Motor neuron (in vitro differentiated cells): ENCODE data around the gene DUOX2. TPM values are rescaled to one million over a fixed set of nuclear protein-coding genes. Genes with fewer than 3 reads are reported as not detected.
"Not testable (repeated sequence)": the region's sequence is repeated elsewhere in the genome, so short reads cannot be mapped to it uniquely, and the experiment has no call there.

ENCODE experiments used
- ATAC-seq, 8 experiments: fragments of 200-7000 bp; cut with Tn5 transposase; replicated peaks in 6 of 8; 2 replicates each; pipeline ENCODE4 v1.8.0; 2021; ENCODE audit warnings: mild to moderate bottlenecking in 8 of 8, moderate library complexity in 8 of 8
- H3K27ac ChIP-seq, 2 donors: fragments of 250-450 bp; sonication (Bioruptor Pico); 2 replicates each; pipeline ENCODE4 v1.9.0; 2021; ENCODE audit warnings: antibody characterized with exemption in 2 of 2, mild to moderate bottlenecking in 2 of 2, moderate library complexity in 1 of 2
- H3K4me1 ChIP-seq, 2 donors: fragments of 250-450 bp; sonication (Bioruptor Pico); replicated peaks in 1 of 2; 2 replicates each; pipeline ENCODE4 v1.6.1; 2021; ENCODE audit warnings: antibody characterized with exemption in 2 of 2, mild to moderate bottlenecking in 2 of 2, moderate library complexity in 1 of 2
- H3K4me3 ChIP-seq, 5 donors: fragments of 250-450 bp; sonication (Bioruptor Pico); 2 replicates each; pipeline ENCODE4 v1.9.0; 2021; ENCODE audit warnings: antibody characterized with exemption in 5 of 5, mild to moderate bottlenecking in 5 of 5, moderate library complexity in 4 of 5
- WGBS, 10 experiments: fragments of 450-650 bp; shearing (Covaris generic); methylation state at CpG; one replicate each; pipeline ENCODE4 v1.0.0; 2022; 5-methylcytosine and 5-hydroxymethylcytosine counted together
- in situ Hi-C, 9 experiments: fragments of 400-800 bp; cut with MboI; loops; one replicate each; pipeline ENCODE4 v1.15.0; 2021; ENCODE audit warnings: low sequenced_read_pairs in 9 of 9, low pct_unique_long_range_greater_than_20kb in 2 of 9; ENCODE audit not compliant: unreplicated experiment in 9 of 9
- total RNA-seq, 8 experiments: library from RNA; unstranded; fragments of 300-600 nt; gene quantifications; 2 replicates each; pipeline versions ENCODE4 v1.2.3 to v1.2.4, GENCODE V29; 2022

The DUOX2 gene
- total RNA-seq, 8 experiments from 2014 or later: under 0.01 to 1.4 (median 0.49) TPM; not detected in 1

DNA sequence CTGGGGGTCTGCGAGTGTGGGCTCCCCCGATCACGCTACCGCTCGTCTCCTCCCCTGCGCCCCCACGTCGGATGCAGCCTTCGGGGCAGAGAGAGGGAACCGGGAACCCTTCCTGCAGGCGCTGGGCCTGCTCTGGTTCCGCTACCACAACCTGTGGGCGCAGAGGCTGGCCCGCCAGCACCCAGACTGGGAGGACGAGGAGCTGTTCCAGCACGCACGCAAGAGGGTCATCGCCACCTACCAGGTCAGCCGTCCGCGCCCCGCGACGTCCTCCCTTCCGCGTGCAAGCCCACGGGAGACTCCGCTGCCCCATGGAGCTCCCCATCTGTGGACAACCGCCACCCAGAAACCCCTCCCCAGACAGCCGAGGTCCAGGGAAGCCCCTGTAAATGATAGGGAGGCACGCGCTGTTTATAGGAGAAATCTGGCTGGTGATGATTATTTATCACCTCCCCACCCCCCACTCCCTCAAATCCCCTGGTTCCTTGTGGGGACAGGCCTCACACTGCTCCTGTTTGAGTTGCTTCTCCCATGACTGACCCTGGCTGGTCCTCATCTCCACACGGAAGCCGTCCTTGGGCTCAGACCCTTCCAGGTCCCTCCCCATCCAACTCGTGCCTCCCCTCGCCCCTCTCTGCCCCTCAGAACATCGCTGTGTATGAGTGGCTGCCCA is 21.9 kb upstream of the DUOX2 start:
- in situ Hi-C loops, H3K4me3 ChIP-seq, H3K4me1 ChIP-seq, H3K27ac ChIP-seq: not testable (repeated sequence)
- no CpG with 5 or more reads among the region's 37 CpGs for WGBS, 10 experiments
- peak in 3 of 8 experiments; percentile 16 to 36 (median 24) for ATAC-seq

DNA sequence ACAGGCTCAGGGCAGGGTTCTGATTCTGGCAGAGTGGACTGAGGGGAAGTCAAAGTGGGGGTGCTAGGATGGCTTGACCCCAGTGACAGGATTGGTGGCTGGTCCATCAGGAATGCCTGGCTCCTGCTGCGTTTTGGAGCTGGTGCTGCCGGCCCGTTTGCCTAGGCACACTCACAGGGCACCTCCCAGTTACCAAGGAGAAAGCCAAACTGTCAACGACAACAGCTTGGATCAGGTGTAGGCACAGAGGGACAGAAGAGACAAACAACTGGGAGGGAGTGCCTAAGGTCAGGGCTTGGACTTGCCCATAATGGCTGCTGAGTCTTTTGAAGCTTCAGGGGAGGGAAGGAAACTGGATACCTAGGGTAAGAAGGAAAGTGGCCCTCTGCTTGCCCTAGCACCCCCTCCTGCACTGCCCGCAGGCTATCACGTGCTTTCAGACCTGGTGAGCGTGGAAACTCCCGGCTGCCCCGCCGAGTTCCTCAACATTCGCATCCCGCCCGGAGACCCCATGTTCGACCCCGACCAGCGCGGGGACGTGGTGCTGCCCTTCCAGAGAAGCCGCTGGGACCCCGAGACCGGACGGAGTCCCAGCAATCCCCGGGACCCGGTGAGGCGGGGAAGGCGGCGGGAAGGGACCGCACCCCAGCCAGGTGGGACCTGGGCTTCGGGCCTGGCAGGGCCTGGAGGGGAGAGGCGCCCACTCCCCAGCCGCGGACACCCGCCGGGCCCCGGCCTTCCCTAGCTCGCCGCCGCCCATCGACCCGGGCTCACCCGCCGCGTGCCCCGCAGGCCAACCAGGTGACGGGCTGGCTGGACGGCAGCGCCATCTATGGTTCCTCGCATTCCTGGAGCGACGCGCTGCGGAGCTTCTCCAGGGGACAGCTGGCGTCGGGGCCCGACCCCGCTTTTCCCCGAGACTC is 21.0 kb upstream of the DUOX2 start:
- Histone ChIP-seq H3K27ac (no peak overlapping the region), H3K4me3 (peak overlapping the region in 3 of 5 donors; percentile 2 to 26 (median 21)), H3K4me1 (peaks cover 0 to 4% of the 10 kb centered on the region in 2 donors)
- 0 to 33% (median 19%) methylated on average over 1 to 7 of the region's 57 CpGs; no CpG with 5 or more reads in 5 of the 10 experiments for WGBS, 10 experiments
- peak in 6 of 8 experiments; percentile 67 to 86 (median 78) for ATAC-seq
- in situ Hi-C loops: no loop called here

DNA sequence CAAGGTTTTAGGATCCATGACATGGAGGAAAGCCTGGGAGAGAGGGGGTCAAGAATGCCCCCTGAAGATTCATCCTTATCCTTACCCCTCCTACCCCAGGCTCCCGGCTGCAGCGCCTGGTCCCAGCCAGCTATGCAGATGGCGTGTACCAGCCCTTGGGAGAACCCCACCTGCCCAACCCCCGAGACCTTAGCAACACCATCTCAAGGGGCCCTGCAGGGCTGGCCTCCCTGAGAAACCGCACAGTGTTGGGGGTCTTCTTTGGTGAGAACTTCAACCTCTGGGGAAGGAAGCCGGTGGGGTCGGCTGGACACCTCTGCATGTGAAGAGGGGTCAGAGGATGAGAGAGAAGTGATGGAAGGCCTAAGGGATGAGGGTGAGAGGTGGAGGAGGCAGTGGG is 20.1 kb upstream of the DUOX2 start:
- Histone ChIP-seq H3K27ac (no peak overlapping the region), H3K4me3 (no peak overlapping the region), H3K4me1 (peaks cover 0 to 4% of the 10 kb centered on the region in 2 donors)
- in situ Hi-C loops: no loop called here
- 40 to 100% (median 81%) methylated on average over 1 to 5 of the region's 7 CpGs; no CpG with 5 or more reads in 3 of the 10 experiments for WGBS, 10 experiments
- no peak for ATAC-seq

DNA sequence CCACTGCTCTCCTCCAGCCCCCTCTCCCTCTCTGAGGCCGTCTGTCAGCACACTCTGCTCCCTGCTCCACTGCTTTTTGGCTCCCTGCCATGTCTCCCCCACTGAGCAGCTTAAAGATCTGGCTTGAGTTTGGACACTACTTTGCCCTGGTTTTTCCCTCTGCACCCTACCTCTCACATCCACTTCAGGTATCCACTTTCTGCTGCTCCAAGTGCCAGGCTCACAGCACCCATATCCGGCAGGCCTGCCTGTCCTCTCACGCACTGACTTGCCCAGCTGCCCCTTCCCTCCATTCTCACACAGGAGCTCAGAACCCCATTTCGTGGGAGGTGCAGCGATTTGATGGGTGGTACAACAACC is 19.6 kb upstream of the DUOX2 start:
- Histone ChIP-seq H3K4me3 (no peak overlapping the region), H3K27ac (no peak overlapping the region), H3K4me1 (peaks cover 0 to 4% of the 10 kb centered on the region in 2 donors)
- in situ Hi-C loops: no loop called here
- ATAC-seq: no peak
- WGBS, 10 experiments: 0 to 89% (median 43%) methylated on average over 1 to 4 of the region's 5 CpGs; no CpG with 5 or more reads in 4 of the 10 experiments

DNA sequence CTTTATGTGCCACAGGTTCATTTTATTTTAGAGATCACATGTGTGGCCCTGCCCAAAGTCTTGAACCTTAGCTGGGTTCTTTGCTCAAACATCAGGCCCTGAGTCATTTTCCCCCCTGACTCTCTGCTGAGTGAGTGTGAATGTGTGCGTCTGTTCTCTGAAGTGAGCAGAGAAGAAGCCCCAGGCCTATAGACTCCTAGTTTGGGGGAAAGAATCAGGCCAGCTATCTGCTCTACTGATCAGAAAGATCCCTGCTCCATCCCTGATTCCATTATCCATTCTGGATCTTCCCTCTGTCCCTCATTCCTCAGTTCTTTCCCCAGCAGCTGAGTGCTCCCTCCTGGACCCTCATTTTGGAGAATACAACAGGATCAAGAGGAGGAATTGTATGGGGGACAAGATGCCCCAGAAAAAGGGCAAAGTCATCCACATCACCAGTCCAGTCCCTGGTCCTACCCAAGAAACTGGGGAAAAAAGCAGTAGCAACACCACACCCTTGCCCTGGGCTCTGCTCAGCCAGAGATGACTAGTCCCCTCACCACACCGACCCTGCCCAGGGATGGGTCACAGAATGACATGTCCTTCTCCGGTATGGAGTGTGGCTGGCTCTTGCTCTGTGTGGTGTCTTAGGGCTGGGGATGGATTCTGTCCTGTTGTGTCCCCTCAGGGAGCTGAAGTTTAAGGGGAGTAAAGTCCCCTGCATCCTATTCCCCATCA is 19.0 kb upstream of the DUOX2 start:
- no peak overlapping the region for H3K4me3 ChIP-seq
- no peak overlapping the region for H3K27ac ChIP-seq
- peaks cover 0 to 4% of the 10 kb centered on the region in 2 donors for H3K4me1 ChIP-seq
- in situ Hi-C loops: no loop called here
- WGBS, 10 experiments: 33 to 100% (median 80%) methylated on average over 1 to 3 of the region's 3 CpGs; no CpG with 5 or more reads in 5 of the 10 experiments
- peak in 2 of 8 experiments; percentile 47 to 48 for ATAC-seq

DNA sequence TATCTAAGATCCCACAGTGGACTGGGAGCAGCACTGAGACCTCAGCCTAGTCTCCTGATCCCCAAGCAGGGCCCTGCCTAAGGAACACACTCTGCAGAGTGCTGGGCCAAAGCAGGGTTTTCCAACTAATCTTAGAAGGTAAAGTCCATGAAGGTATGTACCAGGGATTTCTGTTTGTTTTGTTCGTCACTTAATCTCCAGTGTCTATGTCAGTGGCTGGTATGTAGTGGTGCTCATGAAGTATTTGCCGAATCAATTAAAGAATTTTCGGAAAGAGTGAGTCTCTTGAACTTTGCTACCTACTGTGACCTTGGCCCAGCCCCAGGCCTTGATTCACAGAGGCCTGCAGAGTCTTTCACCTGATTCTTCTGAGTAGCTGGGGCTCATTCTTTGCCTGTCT is 17.5 kb upstream of the DUOX2 start:
- Histone ChIP-seq H3K4me3 (no peak overlapping the region), H3K27ac (no peak overlapping the region), H3K4me1 (peaks cover 0 to 4% of the 10 kb centered on the region in 2 donors)
- no peak for ATAC-seq
- in situ Hi-C loops: no loop called here
- 63 to 86% (median 74%) methylated on average over 2 to 3 of the region's 3 CpGs; no CpG with 5 or more reads in 4 of the 10 experiments for WGBS, 10 experiments

DNA sequence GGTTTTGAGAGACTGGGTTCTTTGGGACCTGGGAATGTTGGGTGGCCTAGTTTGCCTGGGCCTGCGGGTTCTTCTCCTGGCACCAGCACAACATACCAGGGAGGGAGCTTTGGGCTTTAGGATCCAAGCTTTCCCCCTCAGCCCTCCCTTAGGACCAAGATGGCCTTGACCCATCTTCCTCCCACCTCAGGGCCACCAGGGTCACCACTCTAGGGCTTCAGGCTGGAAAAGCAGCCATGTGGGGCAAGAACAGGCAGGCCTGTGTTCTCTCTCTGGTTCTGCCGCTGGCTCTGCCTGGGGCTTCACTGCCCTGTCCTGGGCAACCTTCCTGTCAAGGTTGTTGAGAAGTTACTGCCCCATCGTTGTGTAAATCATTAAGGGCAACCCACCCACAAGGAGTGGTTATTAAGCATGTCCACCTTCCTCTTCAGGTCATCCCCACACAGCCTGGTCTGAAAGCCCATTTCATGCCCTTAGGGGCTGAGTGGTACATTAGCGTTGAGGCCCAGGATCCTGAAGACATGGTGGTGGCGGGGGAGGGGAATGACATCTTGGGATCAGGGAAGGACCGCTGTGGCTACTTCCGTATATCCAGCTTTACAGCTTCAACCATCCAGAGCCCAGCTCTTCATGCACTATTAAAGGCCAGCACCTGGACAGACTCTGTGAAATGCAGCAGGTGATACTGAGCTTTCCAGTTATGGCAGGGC is 16.5 kb upstream of the DUOX2 start:
- 20 to 83% (median 80%) methylated on average over 1 to 3 of the region's 7 CpGs; no CpG with 5 or more reads in 3 of the 10 experiments for WGBS, 10 experiments
- Histone ChIP-seq H3K27ac (no peak overlapping the region), H3K4me1 (peaks cover 0 to 4% of the 10 kb centered on the region in 2 donors), H3K4me3 (no peak overlapping the region)
- in situ Hi-C loops: no loop called here
- ATAC-seq: no peak

DNA sequence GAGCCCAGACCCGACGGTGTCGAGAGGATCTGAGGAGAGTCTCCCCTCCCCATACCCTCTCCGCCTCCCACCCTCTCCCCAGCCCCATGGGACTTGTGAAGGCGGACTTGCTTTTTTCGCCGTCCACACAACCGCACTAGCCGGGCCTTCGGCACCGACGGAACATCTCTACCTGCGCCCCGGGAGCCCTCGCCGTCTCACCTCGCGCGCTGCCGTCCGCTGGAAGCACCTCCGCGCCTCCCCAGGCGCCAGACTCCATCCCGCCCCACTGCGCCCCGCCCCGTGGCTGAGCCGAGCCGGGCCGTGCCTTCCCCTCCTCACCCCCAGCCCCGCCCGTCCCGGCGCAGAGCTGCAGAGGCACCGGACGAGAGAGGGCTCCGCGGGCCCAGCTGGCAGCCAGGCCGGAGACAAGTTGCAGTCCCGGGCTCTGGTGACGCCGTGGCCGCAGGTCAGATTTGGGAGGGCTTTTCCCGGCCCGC is 15.7 kb upstream of the DUOX2 start, which contains the start of the genes DUOX1 and DUOXA1:
Gene DUOX1 (plus strand): TSS at position 344 of the 479 bp plus-strand sequence. CDS start 1,973 bp downstream, outside the sequence.
Gene DUOXA1 (minus strand): TSS at position 229 of the 479 bp plus-strand sequence. CDS start 6,865 bp downstream, outside the sequence.
- no CpG with 5 or more reads among the region's 46 CpGs for WGBS, 10 experiments

DNA sequence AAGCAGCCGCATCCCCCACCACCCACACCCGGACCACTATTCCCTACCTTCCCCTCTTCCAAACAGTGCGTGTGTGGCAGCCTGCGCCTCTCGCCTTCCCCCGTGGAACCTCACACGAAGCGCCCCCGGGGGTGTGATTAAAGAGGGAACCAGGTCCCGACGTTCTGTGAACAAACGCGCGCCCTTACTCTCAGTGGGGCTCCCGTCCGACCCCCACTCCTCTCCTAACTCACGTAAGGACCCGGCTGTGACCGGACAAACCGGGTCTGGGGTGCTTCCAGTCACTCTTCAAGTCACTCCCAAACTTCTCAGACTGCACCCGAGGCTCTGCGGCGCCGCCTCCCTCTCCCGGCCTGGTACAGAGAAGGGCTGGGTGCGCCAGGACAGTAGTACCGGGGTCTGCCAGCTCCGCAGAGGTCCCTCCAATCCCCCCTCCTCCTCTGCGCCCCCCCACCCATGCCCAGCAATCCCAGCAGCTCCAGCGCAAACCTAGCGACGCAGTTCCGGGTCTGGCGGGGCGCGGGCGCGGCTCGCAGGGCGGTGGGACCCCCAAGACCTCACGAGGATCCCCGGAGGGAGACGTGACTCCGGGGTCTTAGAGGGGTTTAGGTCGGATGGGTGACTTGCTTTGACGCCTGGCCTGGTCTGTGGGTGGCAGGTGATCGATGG is 15.1 kb upstream of the DUOX2 start:
- H3K4me3 ChIP-seq: peak overlapping the region in 1 of 5 donors; percentile 6
- in situ Hi-C loops: no loop called here

More for the DNA sequence above, 15.7 kb upstream of the DUOX2 start, which contains the start of the genes DUOX1 and DUOXA1:
- peak; percentile 14 to 91 (median 72) for ATAC-seq
- no peaks in the 10 kb centered on the region for H3K4me1 ChIP-seq
- in situ Hi-C loops: no loop called here
- peak within 1 kb of the TSS in 1 of 5 donors; percentile 6 for H3K4me3 ChIP-seq
- no peak within 1 kb of the TSS for H3K27ac ChIP-seq

DNA sequence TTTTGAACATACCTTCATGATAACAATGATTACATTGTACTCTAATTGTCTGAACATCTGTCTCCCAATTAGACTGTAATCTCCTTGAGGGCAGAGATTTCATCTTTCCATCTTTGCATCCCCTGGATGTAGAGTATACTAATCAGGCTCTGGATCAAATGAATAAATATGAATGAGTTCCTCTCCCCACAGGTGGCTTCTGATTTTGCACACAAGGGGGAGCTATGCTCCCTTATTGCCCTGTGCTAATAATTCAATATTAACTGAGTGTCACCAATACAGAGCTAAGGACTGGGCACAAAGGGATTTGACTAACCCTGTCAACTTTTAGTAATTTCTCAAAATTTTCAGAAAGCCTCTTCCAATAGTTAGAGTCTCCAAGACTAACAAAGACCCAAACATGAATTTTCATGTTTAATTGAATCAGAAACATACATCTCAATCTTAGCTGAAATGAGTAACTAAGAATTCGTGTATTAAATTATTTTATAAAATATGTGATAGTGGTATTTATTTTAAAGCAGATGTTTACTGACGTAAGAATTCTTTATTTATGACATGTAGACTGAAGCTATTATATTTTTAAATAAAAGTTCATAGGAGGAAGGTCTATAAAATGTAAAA is 12.7 kb upstream of the DUOX2 start:
- WGBS, 10 experiments: 21 to 67% (median 37%) methylated on average over 1 to 2 of the region's 2 CpGs
- in situ Hi-C loops: no loop called here
- no peak overlapping the region for H3K27ac ChIP-seq
- H3K4me1 ChIP-seq: no peaks in the 10 kb centered on the region
- ATAC-seq: peak in 1 of 8 experiments; percentile 7
- no peak overlapping the region for H3K4me3 ChIP-seq

More for the DNA sequence above, 15.1 kb upstream of the DUOX2 start:
- Histone ChIP-seq H3K27ac (no peak overlapping the region), H3K4me1 (no peaks in the 10 kb centered on the region)
- whole genome bisulfite sequencing, 10 experiments: 0 to 26% (median 0%) methylated on average over 1 to 6 of the region's 47 CpGs; no CpG with 5 or more reads in 7 of the 10 experiments
- peak in 5 of 8 experiments; percentile 3 to 24 (median 6) for ATAC-seq

DNA sequence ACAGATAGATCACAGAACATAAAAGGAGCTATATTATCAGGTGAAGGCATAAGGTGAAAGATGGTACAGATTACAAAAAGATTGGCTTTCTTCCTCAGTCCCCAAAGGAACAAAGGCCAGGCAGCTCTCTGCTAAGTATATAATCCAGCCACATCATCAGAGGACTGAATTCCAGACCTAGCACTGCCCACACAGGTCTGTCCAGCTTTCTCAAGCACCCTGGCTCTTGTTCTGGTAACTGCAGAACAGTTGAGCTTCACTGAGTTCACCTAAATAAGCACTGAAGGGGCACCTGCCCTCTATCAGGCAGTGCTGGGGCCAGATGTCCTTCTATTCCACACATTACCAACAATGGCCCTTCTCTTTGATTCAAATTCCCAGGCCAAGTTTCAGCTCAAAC is 9.4 kb upstream of the DUOX2 start:
- ATAC-seq: no peak
- no peak overlapping the region for H3K27ac ChIP-seq
- no peak overlapping the region for H3K4me3 ChIP-seq
- H3K4me1 ChIP-seq: no peaks in the 10 kb centered on the region
- in situ Hi-C loops: no loop called here
